ENCODE data around the gene PAFAH1B1.
"Not testable (repeated sequence)": the region's sequence is repeated elsewhere in the genome, so short reads cannot be mapped to it uniquely, and the experiment has no call there.

DNA sequence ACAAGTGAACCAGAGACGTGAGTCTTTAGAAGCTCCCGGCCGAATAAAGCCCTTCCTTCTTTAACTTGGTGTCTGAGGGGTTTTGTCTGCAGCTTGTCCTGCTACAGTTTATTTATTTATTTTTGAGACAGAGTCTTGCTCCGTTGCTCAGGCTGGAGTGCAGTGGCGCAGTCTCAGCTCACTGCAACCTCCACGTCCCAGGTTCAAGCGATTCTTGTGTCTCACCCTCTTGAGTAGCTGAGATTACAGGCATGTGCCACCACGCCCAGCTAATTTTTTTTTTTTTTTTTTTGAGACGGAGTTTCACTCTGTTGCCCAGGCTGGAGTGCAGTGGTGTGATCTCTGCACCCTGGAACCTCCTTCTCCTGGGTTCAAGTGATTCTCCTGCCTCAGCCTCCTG lies 45.4 kb upstream of the PAFAH1B1 start:
- TF ChIP-seq, protein P1, sequence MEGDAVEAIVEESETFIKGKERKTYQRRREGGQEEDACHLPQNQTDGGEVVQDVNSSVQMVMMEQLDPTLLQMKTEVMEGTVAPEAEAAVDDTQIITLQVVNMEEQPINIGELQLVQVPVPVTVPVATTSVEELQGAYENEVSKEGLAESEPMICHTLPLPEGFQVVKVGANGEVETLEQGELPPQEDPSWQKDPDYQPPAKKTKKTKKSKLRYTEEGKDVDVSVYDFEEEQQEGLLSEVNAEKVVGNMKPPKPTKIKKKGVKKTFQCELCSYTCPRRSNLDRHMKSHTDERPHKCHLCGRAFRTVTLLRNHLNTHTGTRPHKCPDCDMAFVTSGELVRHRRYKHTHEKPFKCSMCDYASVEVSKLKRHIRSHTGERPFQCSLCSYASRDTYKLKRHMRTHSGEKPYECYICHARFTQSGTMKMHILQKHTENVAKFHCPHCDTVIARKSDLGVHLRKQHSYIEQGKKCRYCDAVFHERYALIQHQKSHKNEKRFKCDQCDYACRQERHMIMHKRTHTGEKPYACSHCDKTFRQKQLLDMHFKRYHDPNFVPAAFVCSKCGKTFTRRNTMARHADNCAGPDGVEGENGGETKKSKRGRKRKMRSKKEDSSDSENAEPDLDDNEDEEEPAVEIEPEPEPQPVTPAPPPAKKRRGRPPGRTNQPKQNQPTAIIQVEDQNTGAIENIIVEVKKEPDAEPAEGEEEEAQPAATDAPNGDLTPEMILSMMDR (IDR thresholded peaks at IDR 0.05) = not testable (repeated sequence)
- TF ChIP-seq POLR2AphosphoS5 (IDR thresholded peaks at IDR 0.05); EP300 (IDR thresholded peaks at IDR 0.05; ENCODE audit: low read depth); POLR2A (IDR thresholded peaks at IDR 0.05): not testable (repeated sequence)

Data from transverse colon (tissue), 4 donors.